ENCODE measurements around the gene GRIP1.

- TF ChIP-seq, protein P1, sequence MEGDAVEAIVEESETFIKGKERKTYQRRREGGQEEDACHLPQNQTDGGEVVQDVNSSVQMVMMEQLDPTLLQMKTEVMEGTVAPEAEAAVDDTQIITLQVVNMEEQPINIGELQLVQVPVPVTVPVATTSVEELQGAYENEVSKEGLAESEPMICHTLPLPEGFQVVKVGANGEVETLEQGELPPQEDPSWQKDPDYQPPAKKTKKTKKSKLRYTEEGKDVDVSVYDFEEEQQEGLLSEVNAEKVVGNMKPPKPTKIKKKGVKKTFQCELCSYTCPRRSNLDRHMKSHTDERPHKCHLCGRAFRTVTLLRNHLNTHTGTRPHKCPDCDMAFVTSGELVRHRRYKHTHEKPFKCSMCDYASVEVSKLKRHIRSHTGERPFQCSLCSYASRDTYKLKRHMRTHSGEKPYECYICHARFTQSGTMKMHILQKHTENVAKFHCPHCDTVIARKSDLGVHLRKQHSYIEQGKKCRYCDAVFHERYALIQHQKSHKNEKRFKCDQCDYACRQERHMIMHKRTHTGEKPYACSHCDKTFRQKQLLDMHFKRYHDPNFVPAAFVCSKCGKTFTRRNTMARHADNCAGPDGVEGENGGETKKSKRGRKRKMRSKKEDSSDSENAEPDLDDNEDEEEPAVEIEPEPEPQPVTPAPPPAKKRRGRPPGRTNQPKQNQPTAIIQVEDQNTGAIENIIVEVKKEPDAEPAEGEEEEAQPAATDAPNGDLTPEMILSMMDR (IDR thresholded peaks at IDR 0.05; ENCODE audit: insufficient read depth, low read length, poor library complexity, severe bottlenecking), result no peak
- TF ChIP-seq EZH2phosphoT487 (conservative IDR thresholded peaks at IDR 0.05; ENCODE audit: low read length), result no peak
Observed at GRCh38 chr12:66337381-66338010, 341.4 kb downstream of the GRIP1 start.

Measured in SU-DHL-6 (cell line).